Endothelial cell (in vitro differentiated cells): ENCODE data around the gene NFIC. TPM values are rescaled to one million over a fixed set of nuclear protein-coding genes. Genes with fewer than 3 reads are reported as not detected.

Source experiments
- DNase-seq: peaks from one replicate; pipeline ENCODE4 v3.0.0; 2021; ENCODE audit warnings: low spot score
- H3K27ac Mint-ChIP-seq: one replicate; pipeline ENCODE4 v1.8.0; 2021; ENCODE audit warnings: mixed read lengths, inconsistent platforms; ENCODE audit not compliant: unreplicated experiment
- H3K27me3 Mint-ChIP-seq: one replicate; pipeline ENCODE4 v1.8.0; 2021; ENCODE audit warnings: mild to moderate bottlenecking, moderate library complexity, mixed read lengths, inconsistent platforms; ENCODE audit not compliant: unreplicated experiment
- H3K36me3 Mint-ChIP-seq: one replicate; pipeline ENCODE4 v1.8.0; 2021; ENCODE audit warnings: mild to moderate bottlenecking, low read depth, mixed read lengths, inconsistent platforms; ENCODE audit not compliant: unreplicated experiment
- H3K4me1 Mint-ChIP-seq: one replicate; pipeline ENCODE4 v1.8.0; 2021; ENCODE audit warnings: mild to moderate bottlenecking, mixed read lengths, inconsistent platforms; ENCODE audit not compliant: unreplicated experiment
- H3K4me3 Mint-ChIP-seq: one replicate; pipeline ENCODE4 v1.8.0; 2021; ENCODE audit warnings: mild to moderate bottlenecking, mixed read lengths, inconsistent platforms; ENCODE audit not compliant: unreplicated experiment
- H3K9me3 Mint-ChIP-seq: one replicate; pipeline ENCODE4 v1.8.0; 2021; ENCODE audit warnings: mixed read lengths, inconsistent platforms; ENCODE audit not compliant: unreplicated experiment
- total RNA-seq: library from RNA; stranded (reverse); fragmentation: NEBNext Ultra II Directional; extraction: Animal tissue kit (Norgen Biotek cat#: 25700); gene quantifications from one replicate; pipeline ENCODE4 v1.2.1, GENCODE V29; 2021; ENCODE audit not compliant: unreplicated experiment
- TF ChIP-seq, protein P1 (sequence below): fragments of 200-600 bp; sonication (generic); IDR thresholded peaks from one replicate; pipeline ENCODE4 v1.5.0; 2021; ENCODE audit warnings: antibody characterized with exemption; ENCODE audit not compliant: unreplicated experiment

The NFIC gene
- total RNA-seq, 1 donor from 2014 or later: 4.9 TPM

DNA sequence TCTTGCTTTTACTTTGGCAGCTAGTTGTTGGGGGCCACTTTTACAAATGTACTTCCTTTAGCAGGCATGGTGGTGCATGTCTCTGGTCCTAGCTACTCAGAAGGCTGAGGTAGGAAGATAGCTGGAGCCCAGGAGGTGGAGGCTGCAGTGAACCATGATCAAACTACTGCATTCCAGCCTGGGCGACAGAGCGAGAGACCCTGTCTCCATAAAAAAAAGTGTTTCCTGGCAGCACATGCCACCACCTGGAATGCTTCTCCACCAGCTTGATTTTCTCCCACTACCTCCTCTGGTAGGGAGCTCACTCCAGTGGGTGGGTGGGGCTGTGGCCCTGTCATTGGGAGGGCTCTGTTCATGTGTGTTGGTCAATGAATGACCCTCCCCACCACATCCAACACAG, 152.3 kb downstream of the NFIC start:
- Mint-ChIP-seq H3K9me3 (no peaks in the 10 kb centered on the region), H3K4me1 (no peaks in the 10 kb centered on the region), H3K4me3 (no peak overlapping the region), H3K27me3 (peaks cover 7% of the 10 kb centered on the region), H3K27ac (no peak overlapping the region), H3K36me3 (peaks cover 5% of the 10 kb centered on the region)
- no peak for DNase-seq
- TF ChIP-seq, protein P1, sequence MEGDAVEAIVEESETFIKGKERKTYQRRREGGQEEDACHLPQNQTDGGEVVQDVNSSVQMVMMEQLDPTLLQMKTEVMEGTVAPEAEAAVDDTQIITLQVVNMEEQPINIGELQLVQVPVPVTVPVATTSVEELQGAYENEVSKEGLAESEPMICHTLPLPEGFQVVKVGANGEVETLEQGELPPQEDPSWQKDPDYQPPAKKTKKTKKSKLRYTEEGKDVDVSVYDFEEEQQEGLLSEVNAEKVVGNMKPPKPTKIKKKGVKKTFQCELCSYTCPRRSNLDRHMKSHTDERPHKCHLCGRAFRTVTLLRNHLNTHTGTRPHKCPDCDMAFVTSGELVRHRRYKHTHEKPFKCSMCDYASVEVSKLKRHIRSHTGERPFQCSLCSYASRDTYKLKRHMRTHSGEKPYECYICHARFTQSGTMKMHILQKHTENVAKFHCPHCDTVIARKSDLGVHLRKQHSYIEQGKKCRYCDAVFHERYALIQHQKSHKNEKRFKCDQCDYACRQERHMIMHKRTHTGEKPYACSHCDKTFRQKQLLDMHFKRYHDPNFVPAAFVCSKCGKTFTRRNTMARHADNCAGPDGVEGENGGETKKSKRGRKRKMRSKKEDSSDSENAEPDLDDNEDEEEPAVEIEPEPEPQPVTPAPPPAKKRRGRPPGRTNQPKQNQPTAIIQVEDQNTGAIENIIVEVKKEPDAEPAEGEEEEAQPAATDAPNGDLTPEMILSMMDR: no peak

Other genes with a start within 250 kb of the NFIC start
- not detected for gene GNA15, start 230.6 kb upstream of the NFIC start, total RNA-seq
- gene S1PR4, start 187.8 kb upstream of the NFIC start, total RNA-seq: not detected
- gene NCLN, start 180.7 kb upstream of the NFIC start, total RNA-seq: 63.0 TPM
- gene CELF5, start 141.9 kb upstream of the NFIC start, total RNA-seq: 0.38 TPM
- gene SMIM24, start 113.9 kb downstream of the NFIC start, total RNA-seq: not detected
- gene SMIM44, start 116.9 kb downstream of the NFIC start, total RNA-seq: not detected
- gene DOHH, start 134.1 kb downstream of the NFIC start, total RNA-seq: 8.7 TPM
- 38.9 TPM for gene FZR1, start 139.7 kb downstream of the NFIC start, total RNA-seq
- gene TEKTIP1, start 172.6 kb downstream of the NFIC start, total RNA-seq: 1.4 TPM
- 54.5 TPM for gene MFSD12, start 191.0 kb downstream of the NFIC start, total RNA-seq
- gene HMG20B, start 206.4 kb downstream of the NFIC start, total RNA-seq: 77.2 TPM
- 11.0 TPM for gene GIPC3, start 218.9 kb downstream of the NFIC start, total RNA-seq
- gene TBXA2R, start 240.3 kb downstream of the NFIC start, total RNA-seq: 7.3 TPM